Measurements from ENCODE around the gene SLC10A7.

The SLC10A7 gene

GRCh38 chr4:146267826-146268225 lies 253.9 kb downstream of the SLC10A7 start:
- FAIRE-seq (peak; percentile 83), DNase-seq (ENCODE audit: insufficient read length) (no peak)
- TF ChIP-seq POLR2A (IDR thresholded peaks at IDR 0.05; ENCODE audit: low read depth, low read length) (no peak), POLR2AphosphoS5 (IDR thresholded peaks at IDR 0.05; ENCODE audit: low read depth, low read length) (no peak), TAF1 (IDR thresholded peaks at IDR 0.05; ENCODE audit: borderline replicate concordance, low read depth, low read length) (no peak)

GRCh38 chr4:146265950-146266490 lies 255.7 kb downstream of the SLC10A7 start:
- FAIRE-seq, result peak; percentile 56
- DNase-seq (ENCODE audit: insufficient read length), result no peak
- TF ChIP-seq POLR2AphosphoS5 (IDR thresholded peaks at IDR 0.05; ENCODE audit: low read depth, low read length) (no peak), TAF1 (IDR thresholded peaks at IDR 0.05; ENCODE audit: borderline replicate concordance, low read depth, low read length) (no peak), POLR2A (IDR thresholded peaks at IDR 0.05; ENCODE audit: low read depth, low read length) (no peak)

GRCh38 chr4:146263793-146264192 lies 257.9 kb downstream of the SLC10A7 start:
- DNase-seq (ENCODE audit: insufficient read length), result no peak
- FAIRE-seq, result no peak
- no peak for TF ChIP-seq POLR2A (IDR thresholded peaks at IDR 0.05; ENCODE audit: low read depth, low read length)
- TF ChIP-seq TAF1 (IDR thresholded peaks at IDR 0.05; ENCODE audit: borderline replicate concordance, low read depth, low read length), result no peak
- no peak for TF ChIP-seq POLR2AphosphoS5 (IDR thresholded peaks at IDR 0.05; ENCODE audit: low read depth, low read length)

GRCh38 chr4:146261041-146261440 lies 260.7 kb downstream of the SLC10A7 start:
- no peak for FAIRE-seq
- no peak for DNase-seq (ENCODE audit: insufficient read length)
- TF ChIP-seq POLR2A (IDR thresholded peaks at IDR 0.05; ENCODE audit: low read depth, low read length) (no peak), POLR2AphosphoS5 (IDR thresholded peaks at IDR 0.05; ENCODE audit: low read depth, low read length) (no peak), TAF1 (IDR thresholded peaks at IDR 0.05; ENCODE audit: borderline replicate concordance, low read depth, low read length) (no peak)

GRCh38 chr4:146260521-146260920 lies 261.2 kb downstream of the SLC10A7 start:
- DNase-seq (ENCODE audit: insufficient read length), result no peak
- FAIRE-seq, result no peak
- TF ChIP-seq POLR2A (IDR thresholded peaks at IDR 0.05; ENCODE audit: low read depth, low read length) (no peak), TAF1 (IDR thresholded peaks at IDR 0.05; ENCODE audit: borderline replicate concordance, low read depth, low read length) (no peak), POLR2AphosphoS5 (IDR thresholded peaks at IDR 0.05; ENCODE audit: low read depth, low read length) (no peak)

GRCh38 chr4:146257511-146257910 lies 264.2 kb downstream of the SLC10A7 start:
- peak; percentile 30 for FAIRE-seq
- DNase-seq (ENCODE audit: insufficient read length), result no peak
- TF ChIP-seq TAF1 (IDR thresholded peaks at IDR 0.05; ENCODE audit: borderline replicate concordance, low read depth, low read length), result no peak
- TF ChIP-seq POLR2AphosphoS5 (IDR thresholded peaks at IDR 0.05; ENCODE audit: low read depth, low read length), result no peak

GRCh38 chr4:146256328-146256727 lies 265.4 kb downstream of the SLC10A7 start:
- TF ChIP-seq POLR2A (IDR thresholded peaks at IDR 0.05; ENCODE audit: low read depth, low read length), result no peak
- no peak for TF ChIP-seq POLR2AphosphoS5 (IDR thresholded peaks at IDR 0.05; ENCODE audit: low read depth, low read length)
- no peak for TF ChIP-seq TAF1 (IDR thresholded peaks at IDR 0.05; ENCODE audit: borderline replicate concordance, low read depth, low read length)
- FAIRE-seq, result no peak
- DNase-seq (ENCODE audit: insufficient read length), result no peak

GRCh38 chr4:146255874-146256273 lies 265.9 kb downstream of the SLC10A7 start:
- no peak for FAIRE-seq
- TF ChIP-seq POLR2AphosphoS5 (IDR thresholded peaks at IDR 0.05; ENCODE audit: low read depth, low read length) (no peak), POLR2A (IDR thresholded peaks at IDR 0.05; ENCODE audit: low read depth, low read length) (no peak), TAF1 (IDR thresholded peaks at IDR 0.05; ENCODE audit: borderline replicate concordance, low read depth, low read length) (no peak)
- no peak for DNase-seq (ENCODE audit: insufficient read length)

- no peak for FAIRE-seq
- DNase-seq (ENCODE audit: insufficient read length), result no peak
Measured at GRCh38 chr4:146255463-146255862, 266.3 kb downstream of the SLC10A7 start.

GRCh38 chr4:146252969-146253611 lies 268.6 kb downstream of the SLC10A7 start:
- TF ChIP-seq POLR2A (IDR thresholded peaks at IDR 0.05; ENCODE audit: low read depth, low read length), result no peak
- TF ChIP-seq POLR2AphosphoS5 (IDR thresholded peaks at IDR 0.05; ENCODE audit: low read depth, low read length), result no peak
- no peak for TF ChIP-seq TAF1 (IDR thresholded peaks at IDR 0.05; ENCODE audit: borderline replicate concordance, low read depth, low read length)
- no peak for DNase-seq (ENCODE audit: insufficient read length)
- no peak for FAIRE-seq

More at GRCh38 chr4:146255463-146255862, 266.3 kb downstream of the SLC10A7 start:
- TF ChIP-seq POLR2AphosphoS5 (IDR thresholded peaks at IDR 0.05; ENCODE audit: low read depth, low read length) (no peak), POLR2A (IDR thresholded peaks at IDR 0.05; ENCODE audit: low read depth, low read length) (no peak), TAF1 (IDR thresholded peaks at IDR 0.05; ENCODE audit: borderline replicate concordance, low read depth, low read length) (no peak)

GRCh38 chr4:146247356-146247755 lies 274.4 kb downstream of the SLC10A7 start:
- DNase-seq (ENCODE audit: insufficient read length) (no peak), FAIRE-seq (no peak)
- TF ChIP-seq POLR2AphosphoS5 (IDR thresholded peaks at IDR 0.05; ENCODE audit: low read depth, low read length) (no peak), TAF1 (IDR thresholded peaks at IDR 0.05; ENCODE audit: borderline replicate concordance, low read depth, low read length) (no peak), POLR2A (IDR thresholded peaks at IDR 0.05; ENCODE audit: low read depth, low read length) (no peak)

GRCh38 chr4:146246381-146246780 lies 275.4 kb downstream of the SLC10A7 start:
- FAIRE-seq, result no peak
- DNase-seq (ENCODE audit: insufficient read length), result no peak
- TF ChIP-seq POLR2A (IDR thresholded peaks at IDR 0.05; ENCODE audit: low read depth, low read length) (no peak), TAF1 (IDR thresholded peaks at IDR 0.05; ENCODE audit: borderline replicate concordance, low read depth, low read length) (no peak), POLR2AphosphoS5 (IDR thresholded peaks at IDR 0.05; ENCODE audit: low read depth, low read length) (no peak)

Measured in GM12892 (cell line).